K562 (cell line): ENCODE data around the gene CDC37. TPM values are rescaled to one million over a fixed set of nuclear protein-coding genes. Genes with fewer than 3 reads are reported as not detected.

Experiments used
- BRD9 ChIP-seq: fragments of 450-650 bp; IDR thresholded peaks from 2 replicates; pipeline ENCODE4 v1.6.1; 2018; ENCODE audit warnings: low read depth; ENCODE audit not compliant: partially characterized antibody
- CBFB ChIP-seq: sonication (generic); formaldehyde crosslinking; IDR thresholded peaks from 2 replicates; pipeline ENCODE4 v1.4.0; 2020; ENCODE audit warnings: mild to moderate bottlenecking, missing genetic modification reagents
- CHD1 ChIP-seq: fragments of 200-600 bp; sonication (generic); IDR thresholded peaks from one replicate; pipeline ENCODE4 v1.6.1; 2012; ENCODE audit warnings: mild to moderate bottlenecking, moderate library complexity, low read length, inconsistent platforms
- E4F1 ChIP-seq: fragments of 250-450 bp; sonication (Bioruptor Pico); IDR thresholded peaks from 2 replicates; pipeline ENCODE4 v1.5.0; 2021; ENCODE audit warnings: mild to moderate bottlenecking, borderline replicate concordance
- ESRRA ChIP-seq: fragments of 450-650 bp; IDR thresholded peaks from 2 replicates; pipeline ENCODE4 v1.6.1; 2014; ENCODE audit warnings: low read depth, mild to moderate bottlenecking, moderate library complexity, borderline replicate concordance
- GABPA ChIP-seq: fragments of 200-800 bp; sonication (Bioruptor generic); conservative IDR thresholded peaks from 2 replicates; pipeline ENCODE4 v1.6.1; 2016; ENCODE audit warnings: low read depth, missing genetic modification characterization, missing compliant biosample characterization
- GTF2E2 ChIP-seq: fragments of 200-800 bp; sonication (Bioruptor generic); IDR thresholded peaks from 2 replicates; pipeline ENCODE4 v1.6.1; 2016; ENCODE audit warnings: missing genetic modification characterization, missing compliant biosample characterization
- HDAC2 ChIP-seq: fragments of 450-650 bp; IDR thresholded peaks from 2 replicates; pipeline ENCODE4 v1.6.1; 2016; ENCODE audit warnings: mild to moderate bottlenecking
- NBN ChIP-seq: fragments of 450-650 bp; IDR thresholded peaks from 2 replicates; pipeline ENCODE4 v1.6.1; 2016; ENCODE audit warnings: low read depth, mild to moderate bottlenecking
- SFPQ ChIP-seq: fragments of 200-400 bp; formaldehyde crosslinking; IDR thresholded peaks from 2 replicates; pipeline ENCODE4 v1.6.1; 2017; ENCODE audit warnings: mild to moderate bottlenecking, low read depth, low read length, moderate library complexity
- SP1 ChIP-seq: sonication (generic); formaldehyde crosslinking; IDR thresholded peaks from 2 replicates; pipeline ENCODE4 v1.8.1; 2022; ENCODE audit warnings: mild to moderate bottlenecking, missing genetic modification reagents
- SRSF1 ChIP-seq: fragments of 200-400 bp; formaldehyde crosslinking; IDR thresholded peaks from 2 replicates; pipeline ENCODE4 v1.6.1; 2017; ENCODE audit warnings: mild to moderate bottlenecking, low read depth, low read length, moderate library complexity
- TAF1 ChIP-seq: IDR thresholded peaks from 2 replicates; pipeline ENCODE4 v1.6.1; 2011; ENCODE audit warnings: mild to moderate bottlenecking, low read length, moderate library complexity; ENCODE audit not compliant: insufficient read depth, control insufficient read depth, severe bottlenecking; ENCODE audit errors: extremely low read depth
- YY1 ChIP-seq, 3 experiments: IDR thresholded peaks; 2 replicates each; pipeline ENCODE4 v1.6.1; 2011; ENCODE audit warnings: low read length in 2 of 3, mild to moderate bottlenecking in 2 of 3, moderate library complexity in 2 of 3, borderline replicate concordance in 1 of 3, control low read depth in 1 of 3, low read depth in 1 of 3; ENCODE audit not compliant: insufficient read depth in 3 of 3, insufficient replicate concordance in 2 of 3, control insufficient read depth in 1 of 3, insufficient read length in 1 of 3; ENCODE audit errors: extremely low read depth in 1 of 3
- ZNF277 ChIP-seq: fragments of 250-450 bp; sonication (Bioruptor Pico); IDR thresholded peaks from 2 replicates; pipeline ENCODE4 v1.8.0; 2022; ENCODE audit warnings: inconsistent platforms, mild to moderate bottlenecking, moderate library complexity, borderline replicate concordance
- polyA plus RNA-seq, 8 experiments: library from polyadenylated mRNA; depleted of rRNA in 4 of 8; stranded (reverse) in 5 of 8; unstranded in 3 of 8; fragments of >200 nt; fragmentation: Nextera tagmentation in 2 of 8; fragmentation: Illumina TruSeq in 1 of 8; extraction: Ambion mirVana in 2 of 8; extraction: Trizol in 1 of 8; gene quantifications; 2 replicates each; pipeline versions ENCODE4 v1.2.1 to v1.2.3, GENCODE V29; 2011 to 2014; ENCODE audit warnings: inconsistent platforms in 1 of 8, missing spikeins in 1 of 8
- total RNA-seq, 7 experiments: library from RNA; depleted of rRNA in 6 of 7; stranded (reverse); fragments of >200 nt in 6 of 7; fragmentation: Illumina TruSeq in 2 of 7; extraction: Trizol in 2 of 7; gene quantifications; 2 replicates each; pipeline versions ENCODE4 v1.2.1 to v1.2.3, GENCODE V29; 2011 to 2021; ENCODE audit warnings: low replicate concordance in 1 of 7
- TF ChIP-seq, protein P1 (sequence below): IDR thresholded peaks from 3 replicates; pipeline ENCODE4 v1.6.1; 2011; ENCODE audit warnings: borderline replicate concordance, mild to moderate bottlenecking, moderate library complexity; ENCODE audit not compliant: insufficient read length; ENCODE audit errors: extremely low read depth

CDC37 gene
- total and polyA plus RNA-seq, 9 of the 15 experiments (the other 6 are each of a cell fraction or from before 2014, with no cell fraction given): 6.6 to 538 (median 227) TPM

- TF ChIP-seq E4F1 (CRISPR knock-in tag) (no peak), GTF2E2 (tag) (peak; percentile 7; the same call in 1 of the 2 replicates), YY1 (IDR thresholded peaks at IDR 0.05; ENCODE audit: borderline replicate concordance in 1 of 3, control insufficient read depth in 1 of 3, extremely low read depth in 1 of 3, insufficient read depth in 3 of 3, insufficient read length in 1 of 3, insufficient replicate concordance in 2 of 3, low read depth in 1 of 3, low read length in 2 of 3) (peak; percentile 51 to 92 (median 88)), ZNF277 (CRISPR knock-in tag) (no peak), SRSF1 (no peak), CBFB (CRISPR knock-in tag) (peak; percentile 51; the same call in 1 of the 2 replicates), SP1 (CRISPR knock-in tag) (peak; percentile 81), ESRRA (0 out of 2 replicates have a peak, but pooled peaks have one; percentile 5), BRD9 (no peak), CHD1 (peak; percentile 27), NBN (peak; percentile 93), GABPA (tag) (peak; percentile 97), SFPQ (no peak), HDAC2 (peak; percentile 91), TAF1 (peak; percentile 90)
- TF ChIP-seq, protein P1, sequence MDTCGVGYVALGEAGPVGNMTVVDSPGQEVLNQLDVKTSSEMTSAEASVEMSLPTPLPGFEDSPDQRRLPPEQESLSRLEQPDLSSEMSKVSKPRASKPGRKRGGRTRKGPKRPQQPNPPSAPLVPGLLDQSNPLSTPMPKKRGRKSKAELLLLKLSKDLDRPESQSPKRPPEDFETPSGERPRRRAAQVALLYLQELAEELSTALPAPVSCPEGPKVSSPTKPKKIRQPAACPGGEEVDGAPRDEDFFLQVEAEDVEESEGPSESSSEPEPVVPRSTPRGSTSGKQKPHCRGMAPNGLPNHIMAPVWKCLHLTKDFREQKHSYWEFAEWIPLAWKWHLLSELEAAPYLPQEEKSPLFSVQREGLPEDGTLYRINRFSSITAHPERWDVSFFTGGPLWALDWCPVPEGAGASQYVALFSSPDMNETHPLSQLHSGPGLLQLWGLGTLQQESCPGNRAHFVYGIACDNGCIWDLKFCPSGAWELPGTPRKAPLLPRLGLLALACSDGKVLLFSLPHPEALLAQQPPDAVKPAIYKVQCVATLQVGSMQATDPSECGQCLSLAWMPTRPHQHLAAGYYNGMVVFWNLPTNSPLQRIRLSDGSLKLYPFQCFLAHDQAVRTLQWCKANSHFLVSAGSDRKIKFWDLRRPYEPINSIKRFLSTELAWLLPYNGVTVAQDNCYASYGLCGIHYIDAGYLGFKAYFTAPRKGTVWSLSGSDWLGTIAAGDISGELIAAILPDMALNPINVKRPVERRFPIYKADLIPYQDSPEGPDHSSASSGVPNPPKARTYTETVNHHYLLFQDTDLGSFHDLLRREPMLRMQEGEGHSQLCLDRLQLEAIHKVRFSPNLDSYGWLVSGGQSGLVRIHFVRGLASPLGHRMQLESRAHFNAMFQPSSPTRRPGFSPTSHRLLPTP: no peak
Observed at GRCh38 chr19:10403137-10404021, at the start of gene CDC37 (continued).
